C4-2B (cell line): Measurements from ENCODE around the gene KHDRBS2.

ENCODE experiments used
- ZFX ChIP-seq: fragments of 450-650 bp; IDR thresholded peaks from 2 replicates; pipeline ENCODE4 v1.6.1; 2017
- TF ChIP-seq, protein P1 (sequence below): fragments of 450-650 bp; conservative IDR thresholded peaks from 2 replicates; pipeline ENCODE4 v1.5.1; 2017; ENCODE audit warnings: mild to moderate bottlenecking

DNA sequence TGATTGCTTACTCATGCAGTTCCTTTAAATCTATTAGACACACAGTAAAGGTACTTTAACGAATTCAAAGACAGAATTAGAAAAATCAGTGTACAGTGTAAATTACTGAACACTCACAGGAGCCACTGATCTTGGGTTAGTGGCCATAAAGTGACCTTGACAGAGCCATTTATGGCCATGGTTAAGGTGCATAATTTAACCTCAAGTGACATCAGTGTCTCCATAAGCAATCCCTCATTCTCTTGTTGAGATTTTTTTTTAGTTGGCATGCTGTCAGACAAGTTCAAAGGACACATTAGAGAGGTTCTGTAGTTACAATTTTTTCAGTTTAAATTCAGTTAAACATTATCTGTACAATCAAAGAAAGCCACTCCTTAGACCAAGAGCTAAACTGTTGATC lies 334.4 kb downstream of the KHDRBS2 start:
- TF ChIP-seq, protein P1, sequence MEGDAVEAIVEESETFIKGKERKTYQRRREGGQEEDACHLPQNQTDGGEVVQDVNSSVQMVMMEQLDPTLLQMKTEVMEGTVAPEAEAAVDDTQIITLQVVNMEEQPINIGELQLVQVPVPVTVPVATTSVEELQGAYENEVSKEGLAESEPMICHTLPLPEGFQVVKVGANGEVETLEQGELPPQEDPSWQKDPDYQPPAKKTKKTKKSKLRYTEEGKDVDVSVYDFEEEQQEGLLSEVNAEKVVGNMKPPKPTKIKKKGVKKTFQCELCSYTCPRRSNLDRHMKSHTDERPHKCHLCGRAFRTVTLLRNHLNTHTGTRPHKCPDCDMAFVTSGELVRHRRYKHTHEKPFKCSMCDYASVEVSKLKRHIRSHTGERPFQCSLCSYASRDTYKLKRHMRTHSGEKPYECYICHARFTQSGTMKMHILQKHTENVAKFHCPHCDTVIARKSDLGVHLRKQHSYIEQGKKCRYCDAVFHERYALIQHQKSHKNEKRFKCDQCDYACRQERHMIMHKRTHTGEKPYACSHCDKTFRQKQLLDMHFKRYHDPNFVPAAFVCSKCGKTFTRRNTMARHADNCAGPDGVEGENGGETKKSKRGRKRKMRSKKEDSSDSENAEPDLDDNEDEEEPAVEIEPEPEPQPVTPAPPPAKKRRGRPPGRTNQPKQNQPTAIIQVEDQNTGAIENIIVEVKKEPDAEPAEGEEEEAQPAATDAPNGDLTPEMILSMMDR: no peak
- TF ChIP-seq ZFX: no peak
